Measurements from ENCODE around the gene IL17B.
"Not testable (repeated sequence)": the region's sequence is repeated elsewhere in the genome, so short reads cannot be mapped to it uniquely, and the experiment has no call there.

GRCh38 chr5:149394996-149395395 is 15.9 kb upstream of the IL17B start:
- TF ChIP-seq ZNF317 (CRISPR knock-in tag; IDR thresholded peaks at IDR 0.05); CTCF (CRISPR knock-in tag; IDR thresholded peaks at IDR 0.05); BCL3 (CRISPR knock-in tag; IDR thresholded peaks at IDR 0.05); ZNF558 (CRISPR knock-in tag; IDR thresholded peaks at IDR 0.05; ENCODE audit: borderline replicate concordance); CHD2 (IDR thresholded peaks at IDR 0.05; ENCODE audit: low read depth, low read length); REST (IDR thresholded peaks at IDR 0.05; ENCODE audit: borderline replicate concordance in 1 of 2, low read depth in 1 of 2, low read length in 2 of 2); NCOA2 (CRISPR knock-in tag; IDR thresholded peaks at IDR 0.05); PATZ1 (CRISPR knock-in tag; IDR thresholded peaks at IDR 0.05); TRIM22 (IDR thresholded peaks at IDR 0.05); HNRNPUL1 (IDR thresholded peaks at IDR 0.05; ENCODE audit: low read depth, low read length); ZMYM2 (CRISPR knock-in tag; IDR thresholded peaks at IDR 0.05); EP300 (IDR thresholded peaks at IDR 0.05; ENCODE audit: low read depth in 2 of 2, low read length in 2 of 2); EP300 (CRISPR knock-in tag; IDR thresholded peaks at IDR 0.05; ENCODE audit: borderline replicate concordance); LBX2 (CRISPR knock-in tag; IDR thresholded peaks at IDR 0.05; ENCODE audit: borderline replicate concordance): not testable (repeated sequence)
